GM21447 (cell line): ENCODE data around the gene CASZ1.

ENCODE experiments used
- ATAC-seq: cut with Tn5 transposase; IDR thresholded peaks from one replicate; pipeline ENCODE4 v1.9.1; 2021; ENCODE audit not compliant: unreplicated experiment

The CASZ1 gene

GRCh38 chr1:10823000-10823401 is 26.6 kb upstream of the CASZ1 start:
- ATAC-seq: no peak

DNA sequence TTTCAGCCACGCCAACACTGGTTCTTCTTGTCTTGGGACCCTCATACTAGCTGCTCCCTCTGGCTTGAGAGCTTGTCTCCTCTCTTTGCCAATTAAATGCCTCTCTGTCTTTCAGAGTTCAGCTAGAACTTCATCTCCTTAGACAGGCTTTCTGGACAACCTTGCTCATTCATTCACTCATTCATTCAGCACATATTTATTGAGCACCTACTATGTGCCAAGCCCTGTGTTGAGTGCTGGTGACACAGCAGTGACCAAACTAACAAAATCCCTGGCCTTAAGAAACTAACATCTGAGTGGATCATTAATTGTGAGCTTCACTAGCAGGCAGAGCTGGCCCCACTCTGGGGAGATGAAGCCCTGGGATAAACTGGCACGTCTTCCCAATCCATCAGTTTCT is 24.9 kb upstream of the CASZ1 start:
- no peak for ATAC-seq

GRCh38 chr1:10820422-10820821 is 24.0 kb upstream of the CASZ1 start:
- ATAC-seq: no peak

DNA sequence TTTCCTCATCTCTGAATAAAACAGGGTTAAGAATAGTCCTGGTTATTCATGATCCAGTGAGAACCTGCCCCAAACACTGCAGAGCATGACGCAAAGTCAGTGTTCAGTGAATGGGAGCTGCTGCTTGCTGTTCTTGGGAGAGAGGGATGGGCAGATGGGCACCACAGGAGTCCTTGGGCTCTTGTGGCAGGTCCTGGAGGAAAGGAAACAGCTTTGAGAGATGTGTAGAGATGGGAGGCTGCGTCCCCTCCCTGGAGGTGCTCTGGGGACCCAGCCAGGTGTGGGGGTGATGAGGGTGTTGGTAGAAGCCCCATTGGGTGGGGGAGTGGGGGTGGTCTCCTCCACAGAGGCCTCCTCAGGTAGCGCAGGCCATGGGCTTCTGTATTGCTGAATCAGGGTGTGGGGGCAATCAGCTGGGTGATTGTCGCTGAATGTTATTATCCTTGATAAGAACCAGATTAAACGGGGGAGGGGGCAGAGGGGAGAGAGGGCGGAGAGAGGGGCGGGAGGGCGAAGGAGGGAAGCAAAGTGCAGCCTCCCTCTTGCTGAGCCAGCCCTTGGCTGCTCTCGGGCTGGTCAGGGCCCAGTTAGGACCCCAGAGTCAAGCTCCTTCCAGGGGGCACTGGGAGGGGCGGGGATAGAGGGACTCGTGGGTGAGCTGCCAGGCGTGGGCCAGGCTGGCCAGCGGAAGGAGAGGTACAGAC is 22.9 kb upstream of the CASZ1 start:
- no peak for ATAC-seq

GRCh38 chr1:10818262-10819197 is 22.1 kb upstream of the CASZ1 start:
- no peak for ATAC-seq

GRCh38 chr1:10816743-10817369 is 20.4 kb upstream of the CASZ1 start:
- no peak for ATAC-seq

DNA sequence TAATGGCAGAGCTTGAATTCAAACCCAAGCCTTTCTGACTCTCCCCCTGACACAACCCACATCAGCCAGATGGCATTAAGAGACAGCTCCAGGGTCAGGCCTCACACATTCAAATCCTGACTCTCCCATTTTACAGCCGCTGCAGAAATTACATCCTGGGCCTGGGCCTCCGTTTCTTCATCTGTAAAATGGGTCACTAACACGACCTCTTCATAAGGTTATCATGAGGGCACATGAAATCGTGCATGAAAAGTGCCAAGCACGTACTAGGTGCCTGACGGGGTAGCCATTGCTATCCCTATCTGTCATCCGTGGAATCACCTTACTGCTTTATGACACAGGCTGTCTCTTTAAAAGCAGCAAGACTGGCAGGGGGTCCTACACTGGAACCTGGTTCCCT is 19.8 kb upstream of the CASZ1 start:
- ATAC-seq: no peak

DNA sequence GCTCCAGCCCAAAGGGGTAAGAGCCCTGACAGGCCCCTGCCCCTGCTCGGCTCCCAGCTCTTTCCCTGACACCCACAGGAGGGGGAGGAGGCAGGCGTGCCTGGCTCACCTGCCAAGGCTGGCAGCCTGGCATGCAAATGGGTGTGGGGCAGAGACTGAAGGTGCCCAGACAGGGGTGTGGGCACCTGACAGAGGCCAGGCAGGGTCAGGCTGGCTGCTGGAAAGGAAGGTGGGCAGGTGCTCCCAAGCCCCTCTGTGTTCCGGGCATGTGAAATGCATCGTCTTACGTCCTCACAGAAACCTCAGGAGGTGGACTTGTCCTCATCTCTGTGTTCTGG is 19.4 kb upstream of the CASZ1 start:
- no peak for ATAC-seq

DNA sequence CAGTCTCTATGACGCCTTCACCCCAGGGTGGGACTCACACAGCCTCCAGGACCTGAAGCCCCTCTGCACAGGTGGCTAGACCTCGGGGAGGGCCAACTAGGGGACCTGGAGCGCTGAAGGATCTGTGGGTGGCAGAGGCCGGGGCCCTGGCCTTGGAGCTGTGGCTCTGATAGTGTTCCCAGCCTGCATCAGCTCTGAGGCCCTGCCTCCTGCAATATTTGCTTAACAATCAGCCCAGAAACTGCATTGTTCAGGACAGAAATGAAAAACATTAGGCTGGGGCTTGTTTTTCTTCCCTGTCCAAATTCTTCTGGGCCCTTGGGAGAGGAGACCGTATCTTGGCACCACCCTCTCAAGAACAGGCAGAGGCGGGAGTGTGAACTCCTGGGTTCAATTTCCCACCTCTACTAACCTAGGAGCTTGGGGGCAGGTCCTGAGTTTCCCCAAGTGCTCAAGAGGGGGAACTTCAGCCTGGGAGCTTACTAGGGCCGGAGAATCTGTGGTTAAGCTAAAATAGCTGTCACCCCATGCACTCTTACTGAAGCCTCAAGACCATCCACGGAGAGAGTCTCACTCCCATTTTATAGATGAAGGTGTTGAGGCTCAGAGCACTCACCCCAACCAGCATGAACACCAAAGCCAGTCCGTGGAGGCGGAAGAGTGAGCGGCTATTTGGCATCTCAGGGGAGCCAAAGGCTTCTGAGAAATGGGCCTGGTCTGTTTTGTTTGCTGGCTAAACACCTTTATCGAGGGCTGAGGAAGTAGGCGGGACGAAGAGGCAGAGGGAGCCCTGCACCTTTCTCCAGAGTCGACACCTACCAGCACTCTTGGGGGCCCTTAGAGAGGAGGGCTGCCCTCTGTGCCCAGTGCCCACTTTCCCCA is 18.8 kb upstream of the CASZ1 start:
- ATAC-seq: no peak

- ATAC-seq: no peak
Measured at GRCh38 chr1:10814312-10814711, 17.9 kb upstream of the CASZ1 start.

DNA sequence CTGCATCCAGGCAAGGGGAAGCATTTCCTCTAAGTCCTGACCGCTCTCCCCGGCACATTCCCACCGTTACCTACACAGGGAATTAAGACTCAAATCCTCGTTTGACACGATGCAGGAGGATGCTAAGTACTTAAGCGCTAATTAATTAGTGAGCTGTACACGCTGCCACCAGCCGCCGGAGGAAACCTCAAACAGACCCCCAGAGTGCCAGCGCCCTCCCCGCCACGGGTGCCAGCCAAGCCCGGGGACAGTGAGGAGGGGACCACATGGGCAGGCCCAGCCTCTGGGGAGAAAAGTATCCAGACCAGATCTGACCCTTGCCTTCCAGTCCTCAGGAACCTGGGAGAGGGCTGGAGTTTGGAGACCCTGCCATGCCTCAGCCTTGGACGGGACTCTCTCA is 17.4 kb upstream of the CASZ1 start:
- no peak for ATAC-seq

- ATAC-seq: no peak
Measured at GRCh38 chr1:10812387-10812915, 16.0 kb upstream of the CASZ1 start.

DNA sequence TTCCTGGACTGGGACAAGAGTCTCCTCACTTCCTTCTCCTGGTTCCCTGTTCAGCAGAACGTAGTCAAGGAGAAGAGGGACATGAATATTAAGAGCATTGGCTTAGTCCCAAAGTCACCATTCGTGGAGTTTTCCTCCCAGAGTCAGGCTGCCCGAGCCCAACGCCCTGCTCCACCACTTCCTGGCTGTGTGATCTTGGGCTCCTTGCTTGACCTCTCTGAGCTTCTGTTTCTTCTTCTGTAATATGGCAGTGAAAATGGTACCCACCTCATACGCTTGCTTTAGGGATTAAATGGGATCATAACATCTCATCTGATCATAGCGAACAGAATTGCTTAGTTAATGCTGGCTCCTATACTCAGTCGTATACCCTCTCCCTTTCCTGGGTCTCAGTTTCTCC is 12.0 kb upstream of the CASZ1 start:
- ATAC-seq: no peak

DNA sequence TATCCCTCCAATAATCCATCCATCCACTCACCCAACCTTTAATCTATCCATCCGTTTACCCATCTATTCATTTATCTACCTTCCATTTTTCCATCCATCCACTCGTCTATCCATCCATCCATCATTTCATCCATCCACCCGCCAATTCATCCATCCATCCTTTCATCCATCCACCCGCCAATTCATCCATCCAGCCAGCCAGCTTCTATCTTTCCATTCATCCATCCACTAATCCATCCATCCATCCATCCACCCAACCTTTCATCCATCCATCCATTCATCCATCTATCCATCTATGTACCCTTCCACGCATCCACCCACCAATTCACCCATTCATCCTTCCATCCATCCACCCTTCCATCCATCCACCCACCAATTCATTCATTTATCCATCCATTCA is 10.5 kb upstream of the CASZ1 start:
- no peak for ATAC-seq

DNA sequence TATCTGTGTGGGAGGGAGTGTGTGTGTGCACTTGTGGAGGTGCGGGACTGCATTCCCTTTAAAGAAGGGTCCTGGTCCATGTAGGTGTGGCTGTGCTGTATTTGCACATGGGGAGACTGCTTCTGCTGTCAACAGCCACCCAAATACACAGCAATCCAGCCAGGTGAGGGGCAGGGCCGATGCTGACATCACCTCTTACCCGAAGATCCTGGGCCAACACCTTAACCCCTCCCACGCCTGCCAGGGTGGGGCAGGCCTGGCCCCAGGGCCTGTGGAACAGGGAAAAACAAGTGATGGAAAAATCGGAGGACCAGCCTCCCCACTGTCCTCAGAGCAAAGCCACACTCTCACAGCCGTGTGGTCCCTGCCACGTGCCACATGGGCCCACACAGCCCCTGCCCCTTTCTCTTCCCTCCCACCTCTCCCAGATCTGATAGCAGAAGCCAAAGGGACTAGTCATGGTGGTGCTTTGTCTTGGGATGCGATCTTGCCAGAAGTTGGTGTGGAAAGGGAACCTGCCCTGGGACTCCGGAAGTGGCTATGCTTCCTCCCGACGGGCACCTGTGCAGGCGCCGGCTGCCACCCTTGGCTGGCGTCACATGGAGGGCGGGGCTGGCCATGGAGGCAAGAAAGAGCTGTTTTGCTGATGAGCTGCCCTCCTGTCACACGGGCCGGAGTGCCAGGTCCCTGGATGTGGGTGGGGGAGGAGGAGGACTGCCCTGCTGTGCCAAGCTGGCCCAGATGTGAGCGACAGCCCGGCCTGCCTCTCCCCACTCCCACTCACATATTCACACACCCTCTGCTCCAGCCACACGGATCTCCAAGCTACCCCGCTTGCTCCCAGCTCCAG is 7.8 kb upstream of the CASZ1 start:
- ATAC-seq: no peak

DNA sequence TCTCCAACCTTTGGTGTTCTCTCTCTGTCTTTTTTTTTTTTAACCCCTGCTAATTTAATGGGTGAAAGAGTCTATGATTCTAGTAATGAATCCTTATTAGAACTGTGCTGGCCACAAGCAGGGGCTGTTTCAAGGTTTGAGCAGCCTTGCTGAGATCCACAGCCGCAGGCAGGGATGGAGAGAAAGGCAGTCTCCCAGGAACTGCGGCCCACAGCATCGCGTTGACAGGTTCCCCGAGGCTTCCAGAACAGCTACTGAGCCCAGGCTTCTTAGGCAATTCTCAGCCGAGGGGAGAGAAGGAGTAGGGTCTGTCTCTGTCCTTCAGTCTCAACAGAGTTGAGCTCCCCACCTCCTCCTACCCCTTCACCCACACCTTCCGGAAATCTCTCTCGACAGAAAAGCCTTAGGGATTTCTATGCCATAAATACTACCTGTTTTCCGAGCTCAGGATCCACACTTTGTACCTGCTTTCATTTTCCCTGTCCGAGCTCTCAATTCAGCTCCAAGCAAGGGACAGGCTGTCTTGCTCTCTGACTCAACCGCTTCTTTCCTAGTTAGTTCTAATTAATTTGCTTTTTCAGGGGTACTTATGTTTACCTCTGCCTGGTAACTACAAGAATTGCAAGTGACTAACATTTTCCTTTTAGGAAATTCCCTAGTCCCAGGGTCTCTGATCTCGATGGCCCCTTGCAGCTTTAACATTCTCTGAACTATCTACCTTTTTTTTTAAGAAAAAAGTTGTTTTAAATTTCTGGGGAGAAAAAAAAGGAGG is 6.7 kb upstream of the CASZ1 start:
- ATAC-seq: no peak

DNA sequence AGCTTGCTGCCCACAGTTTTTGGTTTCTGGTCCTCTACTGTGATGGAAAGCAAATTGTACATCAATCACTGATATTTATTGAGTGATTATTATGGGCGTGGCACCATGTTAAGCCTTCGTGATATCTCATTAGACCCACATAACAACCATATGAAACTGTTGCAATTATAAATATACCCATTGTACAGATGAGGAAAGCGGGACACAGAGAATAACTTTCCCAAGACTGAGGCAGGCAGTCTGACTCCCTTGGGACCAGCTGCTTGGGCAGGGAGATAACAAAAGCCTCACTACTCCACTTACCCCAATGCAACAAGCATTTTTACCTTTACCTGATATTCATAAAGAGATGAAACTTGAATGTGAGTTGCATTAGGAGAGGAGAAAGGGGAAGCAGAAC is 4.3 kb upstream of the CASZ1 start:
- no peak for ATAC-seq

- no peak for ATAC-seq
Measured at GRCh38 chr1:10799726-10800125, 3.3 kb upstream of the CASZ1 start.
